Measurements from ENCODE around the gene EXTL1.

The EXTL1 gene

DNA sequence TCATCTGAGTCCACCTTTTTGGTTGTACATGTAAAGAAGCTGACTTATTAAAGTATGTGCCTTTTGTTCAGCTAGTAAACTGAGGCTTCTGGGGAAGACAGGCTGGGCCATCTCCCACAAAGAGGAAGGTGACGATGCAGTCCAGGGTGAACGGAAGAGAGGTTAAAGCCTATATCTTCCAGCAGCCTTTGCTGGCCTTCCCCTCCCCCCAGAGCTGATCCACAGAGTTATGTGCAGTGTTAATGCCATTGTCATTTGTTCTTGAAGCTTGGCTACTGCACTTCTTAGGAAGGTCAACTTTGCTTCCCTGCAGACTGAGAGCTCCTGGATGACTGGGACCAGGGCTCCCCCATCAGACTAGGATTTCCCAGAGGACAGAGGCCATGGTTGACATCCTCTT is 22.2 kb downstream of the EXTL1 start:
- Histone ChIP-seq H3K4me1 (ENCODE audit: control insufficient read depth, insufficient read depth, low read length) (no peaks in the 10 kb centered on the region), H3K36me3 (ENCODE audit: control insufficient read depth, insufficient read depth, low read length) (no peaks in the 10 kb centered on the region), H3K9ac (ENCODE audit: low read length) (no peak overlapping the region), H3K27ac (ENCODE audit: low read depth, low read length) (no peak overlapping the region), H3K4me3 (ENCODE audit: low read length) (no peak overlapping the region), H3K27me3 (ENCODE audit: control insufficient read depth, insufficient read depth, low read length) (peaks cover 28% of the 10 kb centered on the region)

DNA sequence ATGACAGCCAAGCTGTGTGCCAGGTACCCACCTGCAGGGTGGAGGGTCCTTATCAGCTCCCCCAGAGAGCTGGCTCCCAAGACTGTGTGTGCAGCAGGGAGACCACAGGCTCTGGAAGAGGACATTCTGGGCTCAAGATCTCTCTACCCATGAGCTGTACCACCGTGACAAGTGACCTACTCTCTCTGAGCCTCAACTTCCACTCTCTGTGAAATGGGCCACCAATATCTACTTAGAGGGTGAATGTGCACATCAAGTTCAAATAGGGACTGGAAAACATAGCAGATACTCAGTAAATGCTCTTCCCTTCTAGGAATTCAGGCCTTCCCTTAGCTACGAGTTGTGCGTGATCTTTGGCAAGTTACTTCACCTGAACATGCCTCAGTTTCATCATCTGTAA is 22.8 kb downstream of the EXTL1 start:
- Histone ChIP-seq H3K36me3 (ENCODE audit: control insufficient read depth, insufficient read depth, low read length) (no peaks in the 10 kb centered on the region), H3K27ac (ENCODE audit: low read depth, low read length) (no peak overlapping the region), H3K27me3 (ENCODE audit: control insufficient read depth, insufficient read depth, low read length) (peaks cover 28% of the 10 kb centered on the region), H3K9ac (ENCODE audit: low read length) (no peak overlapping the region), H3K4me1 (ENCODE audit: control insufficient read depth, insufficient read depth, low read length) (no peaks in the 10 kb centered on the region), H3K4me3 (ENCODE audit: low read length) (no peak overlapping the region)

DNA sequence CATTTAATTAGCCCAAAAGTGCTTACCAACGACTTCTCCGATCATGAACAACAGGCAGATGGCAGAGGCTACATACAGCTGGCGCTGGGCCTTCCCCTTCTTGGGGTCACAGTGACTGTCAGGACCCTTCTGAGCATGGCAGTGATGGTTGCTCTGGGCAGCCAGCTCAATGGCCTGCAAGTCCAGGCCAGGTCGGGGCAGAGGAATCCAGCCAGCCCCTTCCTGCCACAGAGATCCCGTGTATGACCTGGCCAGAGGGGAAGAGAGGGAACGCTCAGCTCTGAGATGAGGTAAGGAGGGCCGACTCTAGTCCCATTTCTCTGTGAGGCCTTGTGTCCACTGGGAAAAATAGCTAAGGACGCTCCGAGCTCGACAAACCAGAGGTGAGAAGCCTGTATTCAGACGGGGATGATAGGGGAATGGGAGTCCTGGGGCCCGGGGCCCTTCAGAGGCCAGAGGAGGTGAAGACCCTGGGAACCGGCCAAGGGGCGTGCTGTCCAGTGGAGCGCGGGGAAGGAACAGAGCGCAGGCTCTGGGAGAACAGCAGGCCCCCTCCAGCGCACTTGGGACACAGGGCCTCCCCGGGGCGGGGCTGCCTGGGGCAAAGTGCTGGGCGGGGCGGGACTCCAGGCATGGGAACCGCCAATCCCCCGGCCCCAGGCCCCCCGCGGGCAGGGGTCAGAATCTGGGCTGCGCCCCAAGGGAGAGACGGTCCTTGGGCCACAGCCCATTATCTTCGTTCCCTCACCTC is 23.6 kb downstream of the EXTL1 start:
- H3K9ac ChIP-seq (ENCODE audit: low read length): no peak overlapping the region
- no peak overlapping the region for H3K4me3 ChIP-seq (ENCODE audit: low read length)
- H3K4me1 ChIP-seq (ENCODE audit: control insufficient read depth, insufficient read depth, low read length): no peaks in the 10 kb centered on the region
- no peaks in the 10 kb centered on the region for H3K36me3 ChIP-seq (ENCODE audit: control insufficient read depth, insufficient read depth, low read length)
- peaks cover 28% of the 10 kb centered on the region for H3K27me3 ChIP-seq (ENCODE audit: control insufficient read depth, insufficient read depth, low read length)
- H3K27ac ChIP-seq (ENCODE audit: low read depth, low read length): no peak overlapping the region

DNA sequence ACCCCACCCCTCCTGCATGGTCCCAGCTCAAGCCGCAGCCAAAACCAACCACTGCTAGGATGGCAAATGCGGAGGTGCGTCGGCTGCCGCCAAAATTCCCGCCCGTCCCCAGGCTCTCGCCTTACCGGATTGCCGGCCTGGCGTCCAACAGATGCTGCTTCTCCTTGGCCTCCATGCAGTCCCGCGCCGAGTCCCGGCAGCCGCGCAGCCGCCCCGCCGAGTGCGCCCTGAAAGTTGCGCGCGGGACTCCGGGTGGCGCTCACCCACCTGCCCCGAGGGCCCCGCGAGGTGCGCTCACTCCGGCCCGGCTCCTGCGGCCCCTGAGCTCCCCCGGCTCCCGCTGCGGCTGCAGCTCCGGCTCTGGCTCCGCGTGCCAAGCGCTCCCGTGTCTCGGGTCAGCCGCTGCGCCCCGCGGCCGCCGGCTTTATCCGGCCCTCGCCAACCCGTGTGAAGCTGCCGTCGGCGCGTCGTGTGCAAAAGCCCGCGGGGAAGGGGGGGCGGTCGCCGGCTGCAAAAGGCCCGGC is 24.2 kb downstream of the EXTL1 start, which contains the start of gene SLC30A2:
SLC30A2 (minus strand) TSS at position 397 of the 524 bp plus-strand sequence; CDS start at position 175, 222 bp downstream.
- Histone ChIP-seq H3K4me3 (ENCODE audit: low read length) (no peak within 1 kb of the TSS), H3K4me1 (ENCODE audit: control insufficient read depth, insufficient read depth, low read length) (no peaks in the 10 kb centered on the region), H3K27me3 (ENCODE audit: control insufficient read depth, insufficient read depth, low read length) (peaks cover 28% of the 10 kb centered on the region), H3K36me3 (ENCODE audit: control insufficient read depth, insufficient read depth, low read length) (no peaks in the 10 kb centered on the region), H3K27ac (ENCODE audit: low read depth, low read length) (no peak within 1 kb of the TSS), H3K9ac (ENCODE audit: low read length) (no peak within 1 kb of the TSS)

DNA sequence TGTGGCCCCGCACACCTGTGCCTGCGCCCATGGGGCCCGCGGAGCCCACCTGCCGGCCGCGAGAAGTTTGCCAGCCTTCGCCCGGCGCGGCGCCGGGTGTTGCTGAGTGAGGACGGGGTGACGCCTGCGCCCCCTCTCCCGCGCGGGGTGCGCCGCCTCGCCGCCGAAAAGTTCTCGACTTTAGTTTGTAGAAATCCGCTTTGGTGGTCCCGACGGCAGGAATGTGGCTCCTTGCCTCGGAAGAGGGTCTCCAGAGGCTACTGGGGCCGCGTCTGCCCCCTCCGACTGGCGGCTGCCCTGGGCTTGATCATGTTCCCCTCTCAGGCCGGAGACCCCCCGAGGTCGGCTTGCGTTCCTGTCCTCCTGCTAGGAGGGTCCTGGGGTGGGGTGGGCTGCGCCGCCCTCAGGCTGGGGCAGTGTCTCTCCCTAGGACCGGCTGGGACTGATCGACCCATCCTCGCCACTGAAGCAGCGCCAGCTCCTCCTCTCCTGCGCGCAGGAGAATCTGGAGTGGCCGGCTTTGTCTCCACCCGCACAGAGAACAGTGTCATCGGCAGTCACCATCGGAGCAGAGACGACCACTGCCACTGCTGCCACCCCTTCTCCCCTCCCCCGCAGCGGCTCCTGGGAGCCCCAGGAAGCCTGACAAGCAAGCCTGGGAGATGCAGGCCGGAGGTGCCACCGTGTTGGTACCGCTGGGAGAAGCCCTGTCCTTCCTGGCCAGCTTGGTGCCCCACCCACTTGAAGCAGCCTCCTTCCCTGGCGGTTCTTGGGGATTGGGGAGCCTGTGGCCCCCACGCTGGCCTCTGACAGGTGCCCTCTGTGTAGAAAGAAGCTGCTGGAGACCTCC is 24.9 kb downstream of the EXTL1 start:
- no peak overlapping the region for H3K9ac ChIP-seq (ENCODE audit: low read length)
- no peaks in the 10 kb centered on the region for H3K36me3 ChIP-seq (ENCODE audit: control insufficient read depth, insufficient read depth, low read length)
- peaks cover 28% of the 10 kb centered on the region for H3K27me3 ChIP-seq (ENCODE audit: control insufficient read depth, insufficient read depth, low read length)
- no peak overlapping the region for H3K27ac ChIP-seq (ENCODE audit: low read depth, low read length)
- no peak overlapping the region for H3K4me3 ChIP-seq (ENCODE audit: low read length)
- H3K4me1 ChIP-seq (ENCODE audit: control insufficient read depth, insufficient read depth, low read length): no peaks in the 10 kb centered on the region

DNA sequence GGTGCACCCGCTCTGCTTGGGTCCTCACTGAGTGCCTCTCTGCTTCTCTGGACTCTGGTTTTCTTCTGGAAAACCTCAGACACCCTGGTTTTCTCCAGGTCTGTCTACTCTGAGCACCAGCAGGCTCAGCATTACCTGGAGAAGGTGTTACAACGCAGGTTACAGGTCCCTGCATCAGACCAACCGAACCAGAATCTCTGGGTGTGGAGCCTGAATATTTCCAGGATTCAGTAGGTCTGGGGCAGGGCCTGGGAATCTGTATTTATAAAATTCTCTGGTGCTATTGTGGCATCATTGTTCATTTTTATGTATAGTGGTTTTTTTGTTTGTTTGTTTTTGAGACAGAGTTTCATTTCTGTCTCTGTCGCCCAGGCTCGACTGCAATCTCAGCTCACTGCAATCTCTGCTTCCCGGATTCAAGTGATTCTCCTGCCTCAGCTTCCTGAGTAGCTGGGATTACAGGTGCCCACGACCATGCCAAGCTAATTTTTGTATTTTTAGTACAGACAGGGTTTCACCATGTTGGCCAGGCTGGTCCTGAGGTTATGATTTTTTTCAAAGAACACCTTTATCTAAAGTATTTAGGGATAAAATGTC is 25.8 kb downstream of the EXTL1 start:
- no peak overlapping the region for H3K9ac ChIP-seq (ENCODE audit: low read length)
- no peaks in the 10 kb centered on the region for H3K4me1 ChIP-seq (ENCODE audit: control insufficient read depth, insufficient read depth, low read length)
- H3K36me3 ChIP-seq (ENCODE audit: control insufficient read depth, insufficient read depth, low read length): no peaks in the 10 kb centered on the region
- no peak overlapping the region for H3K4me3 ChIP-seq (ENCODE audit: low read length)
- peaks cover 28% of the 10 kb centered on the region for H3K27me3 ChIP-seq (ENCODE audit: control insufficient read depth, insufficient read depth, low read length)
- H3K27ac ChIP-seq (ENCODE audit: low read depth, low read length): no peak overlapping the region

DNA sequence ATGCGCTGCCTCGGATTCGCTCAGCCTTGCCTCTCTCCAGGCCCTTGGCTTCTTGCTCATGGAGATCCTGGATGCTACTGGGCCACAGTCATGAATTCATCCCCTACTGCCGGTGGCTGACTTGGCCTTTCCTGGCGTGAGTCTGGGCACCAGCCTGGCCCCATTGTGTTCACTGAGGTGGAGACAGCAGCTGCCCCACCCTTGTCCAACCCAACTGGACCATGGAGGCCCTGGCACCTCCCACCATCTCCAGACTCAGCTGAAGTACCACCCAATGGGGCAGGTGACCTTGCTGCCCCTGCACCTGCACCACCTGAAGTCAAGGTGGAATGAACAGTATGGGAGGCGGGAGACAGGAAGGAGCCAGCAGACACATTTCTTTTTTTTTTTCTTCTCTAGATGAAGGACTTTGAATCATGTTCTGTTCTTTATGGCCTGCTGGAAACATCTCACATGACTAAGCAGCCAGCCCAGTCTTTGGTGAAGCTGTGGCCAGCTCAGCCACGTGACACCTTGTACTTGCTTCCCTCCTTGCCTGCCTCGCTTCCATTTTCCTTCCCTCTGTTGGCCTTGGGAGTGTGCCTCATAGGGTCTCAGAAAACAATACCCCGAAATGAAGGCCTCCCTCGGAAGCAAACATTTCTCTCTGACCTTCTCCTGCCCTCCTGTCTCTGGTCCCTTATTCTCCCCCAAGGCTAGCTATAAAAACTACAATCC is 28.1 kb downstream of the EXTL1 start:
- Histone ChIP-seq H3K9ac (ENCODE audit: low read length) (no peak overlapping the region), H3K36me3 (ENCODE audit: control insufficient read depth, insufficient read depth, low read length) (no peaks in the 10 kb centered on the region), H3K4me3 (ENCODE audit: low read length) (no peak overlapping the region), H3K27ac (ENCODE audit: low read depth, low read length) (no peak overlapping the region), H3K4me1 (ENCODE audit: control insufficient read depth, insufficient read depth, low read length) (no peaks in the 10 kb centered on the region), H3K27me3 (ENCODE audit: control insufficient read depth, insufficient read depth, low read length) (peaks cover 18% of the 10 kb centered on the region)

DNA sequence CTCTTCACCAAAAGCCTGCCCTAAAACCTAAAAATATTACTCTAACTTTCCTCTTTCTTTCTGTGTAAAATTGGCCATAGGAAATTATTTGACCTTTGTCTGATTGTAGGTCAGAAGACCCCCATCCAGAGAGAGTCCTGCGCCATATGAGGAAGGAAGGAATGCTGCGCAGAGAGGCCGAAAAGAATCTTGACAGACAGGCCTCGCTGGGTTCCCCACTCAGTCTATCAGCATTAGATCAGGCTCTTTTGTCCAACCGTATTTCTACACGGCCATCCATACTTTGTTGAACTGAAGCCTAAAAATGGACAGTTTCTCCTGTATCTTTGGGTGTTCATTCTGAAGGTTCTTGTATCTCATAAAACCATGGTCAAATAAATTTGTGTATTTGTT is 28.7 kb downstream of the EXTL1 start:
- H3K27ac ChIP-seq (ENCODE audit: low read depth, low read length): no peak overlapping the region
- no peak overlapping the region for H3K4me3 ChIP-seq (ENCODE audit: low read length)
- no peaks in the 10 kb centered on the region for H3K36me3 ChIP-seq (ENCODE audit: control insufficient read depth, insufficient read depth, low read length)
- peaks cover 14% of the 10 kb centered on the region for H3K27me3 ChIP-seq (ENCODE audit: control insufficient read depth, insufficient read depth, low read length)
- no peak overlapping the region for H3K9ac ChIP-seq (ENCODE audit: low read length)
- H3K4me1 ChIP-seq (ENCODE audit: control insufficient read depth, insufficient read depth, low read length): no peaks in the 10 kb centered on the region

DNA sequence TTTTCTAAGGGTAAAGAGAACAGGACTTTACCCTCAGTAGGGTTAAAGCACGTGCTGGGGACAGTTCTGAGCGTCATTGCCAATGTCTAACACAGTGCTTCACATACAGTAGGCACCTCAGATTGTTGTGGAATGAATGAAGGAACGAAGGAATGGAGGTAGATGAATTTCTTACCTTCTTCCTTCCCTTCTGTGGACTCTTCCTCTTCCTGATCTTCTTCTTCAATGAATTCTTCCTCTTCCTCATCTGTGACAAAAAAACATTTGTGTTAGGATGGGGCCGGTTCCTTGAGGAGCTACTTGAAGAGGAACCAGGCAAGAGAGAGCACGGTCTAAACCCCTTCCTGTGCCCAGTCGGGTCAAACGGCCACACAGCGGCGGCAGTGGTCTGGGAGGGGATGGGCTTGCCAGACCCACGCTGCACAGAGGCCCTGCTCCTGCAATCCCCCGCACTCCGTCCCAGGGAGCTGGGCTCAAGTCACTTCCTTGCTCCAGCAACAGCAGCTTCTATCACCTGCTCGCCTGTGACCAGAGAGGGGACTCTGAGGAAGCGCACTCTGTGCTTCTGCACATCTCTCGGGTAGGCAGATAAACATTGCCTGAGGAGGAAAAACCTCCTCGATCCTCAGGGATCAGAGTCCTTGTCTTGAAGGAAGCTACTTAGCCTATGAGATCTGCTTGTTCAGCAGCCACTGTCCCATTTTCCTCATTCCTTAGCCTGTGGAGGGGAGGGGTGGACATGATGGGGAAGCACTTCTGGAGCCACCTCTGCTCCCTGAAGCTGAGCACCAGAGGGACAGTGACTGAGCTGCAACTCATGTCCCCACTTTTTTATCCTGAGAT is 32.4 kb downstream of the EXTL1 start:
- no peak overlapping the region for H3K4me3 ChIP-seq (ENCODE audit: low read length)
- H3K9ac ChIP-seq (ENCODE audit: low read length): no peak overlapping the region
- no peaks in the 10 kb centered on the region for H3K36me3 ChIP-seq (ENCODE audit: control insufficient read depth, insufficient read depth, low read length)
- no peak overlapping the region for H3K27ac ChIP-seq (ENCODE audit: low read depth, low read length)
- no peaks in the 10 kb centered on the region for H3K4me1 ChIP-seq (ENCODE audit: control insufficient read depth, insufficient read depth, low read length)
- no peaks in the 10 kb centered on the region for H3K27me3 ChIP-seq (ENCODE audit: control insufficient read depth, insufficient read depth, low read length)

DNA sequence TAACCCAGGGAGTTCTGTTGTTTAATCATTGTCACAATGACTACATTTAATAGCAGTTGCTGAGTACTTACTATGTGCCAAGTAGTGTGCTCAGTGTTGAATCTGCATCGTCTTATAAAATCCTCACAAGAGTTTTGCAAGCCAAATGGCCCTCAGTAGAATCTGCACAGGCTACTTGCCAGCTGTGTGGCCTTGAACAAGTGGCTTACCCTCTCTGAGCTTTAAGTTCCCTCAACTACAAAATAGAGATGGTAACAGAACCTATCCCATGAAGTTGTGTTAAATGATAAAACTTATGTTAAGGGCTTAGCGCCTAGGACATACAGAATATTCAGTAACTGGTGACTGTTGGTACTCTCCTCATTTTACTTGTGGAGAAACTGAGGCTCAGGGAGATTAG is 33.5 kb downstream of the EXTL1 start:
- Histone ChIP-seq H3K27me3 (ENCODE audit: control insufficient read depth, insufficient read depth, low read length) (no peaks in the 10 kb centered on the region), H3K4me3 (ENCODE audit: low read length) (no peak overlapping the region), H3K4me1 (ENCODE audit: control insufficient read depth, insufficient read depth, low read length) (no peaks in the 10 kb centered on the region), H3K36me3 (ENCODE audit: control insufficient read depth, insufficient read depth, low read length) (no peaks in the 10 kb centered on the region), H3K27ac (ENCODE audit: low read depth, low read length) (no peak overlapping the region), H3K9ac (ENCODE audit: low read length) (no peak overlapping the region)

DNA sequence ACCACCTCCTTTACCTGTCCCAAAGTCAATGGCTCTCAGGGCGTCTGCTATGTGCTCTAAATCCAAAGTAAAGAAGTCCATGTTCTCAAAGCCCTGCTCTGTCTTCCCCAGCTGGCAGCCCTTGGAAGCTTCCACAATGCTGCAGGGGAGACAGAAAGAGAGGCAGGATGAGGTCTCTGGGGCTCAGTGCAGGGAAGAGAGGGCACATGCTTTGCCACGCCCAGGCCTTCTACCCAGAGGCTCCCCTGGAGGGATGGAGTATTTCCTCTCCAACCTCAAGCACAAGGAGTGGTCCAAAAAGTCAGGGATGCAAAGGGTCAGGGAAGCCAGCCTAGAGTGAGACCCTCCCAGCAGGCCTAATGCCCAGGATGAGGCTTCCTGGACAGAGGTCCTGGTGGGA is 35.6 kb downstream of the EXTL1 start:
- Histone ChIP-seq H3K4me1 (ENCODE audit: control insufficient read depth, insufficient read depth, low read length) (no peaks in the 10 kb centered on the region), H3K4me3 (ENCODE audit: low read length) (no peak overlapping the region), H3K27ac (ENCODE audit: low read depth, low read length) (no peak overlapping the region), H3K27me3 (ENCODE audit: control insufficient read depth, insufficient read depth, low read length) (no peaks in the 10 kb centered on the region), H3K9ac (ENCODE audit: low read length) (no peak overlapping the region), H3K36me3 (ENCODE audit: control insufficient read depth, insufficient read depth, low read length) (no peaks in the 10 kb centered on the region)
